Muscle layer of colon (tissue), 2 donors: ENCODE results near the gene APEX1.

ENCODE experiments used
- H3K27ac ChIP-seq: one replicate; pipeline ENCODE4 v1.7.0; 2013; ENCODE audit warnings: low read depth, mild to moderate bottlenecking, low read length, moderate library complexity
- H3K27me3 ChIP-seq, 2 donors: one replicate each; pipeline ENCODE4 v1.7.0; 2013; ENCODE audit warnings: low read length in 2 of 2, mild to moderate bottlenecking in 2 of 2; ENCODE audit not compliant: insufficient read depth in 2 of 2, control insufficient read depth in 1 of 2
- H3K36me3 ChIP-seq: one replicate; pipeline ENCODE4 v1.7.0; 2013; ENCODE audit warnings: mild to moderate bottlenecking, low read length; ENCODE audit not compliant: insufficient read depth
- H3K4me1 ChIP-seq: one replicate; pipeline ENCODE4 v1.7.0; 2013; ENCODE audit warnings: mild to moderate bottlenecking, low read length; ENCODE audit not compliant: insufficient read depth
- H3K4me3 ChIP-seq, 2 donors: one replicate each; pipeline ENCODE4 v1.7.0; 2013; ENCODE audit warnings: low read length in 2 of 2, low read depth in 1 of 2, mild to moderate bottlenecking in 1 of 2, moderate library complexity in 1 of 2
- H3K9ac ChIP-seq: one replicate; pipeline ENCODE4 v1.7.0; 2013; ENCODE audit warnings: low read length
- H3K9me3 ChIP-seq: one replicate; pipeline ENCODE4 v1.7.0; 2013; ENCODE audit warnings: mild to moderate bottlenecking, low read length
- donor health status: abdominal sarcoma.
- donor health status: Adenocarcinoma of cecum.

Gene APEX1

GRCh38 chr14:20421267-20421666, 33.8 kb upstream of the APEX1 start:
- Histone ChIP-seq H3K9me3 (no peaks in the 10 kb centered on the region), H3K36me3 (no peaks in the 10 kb centered on the region), H3K27me3 (no peaks in the 10 kb centered on the region), H3K9ac (no peak overlapping the region), H3K4me1 (no peaks in the 10 kb centered on the region), H3K4me3 (no peak overlapping the region), H3K27ac (no peak overlapping the region)

GRCh38 chr14:20422886-20423285, 32.1 kb upstream of the APEX1 start:
- H3K27me3 ChIP-seq: no peaks in the 10 kb centered on the region
- no peak overlapping the region for H3K9ac ChIP-seq
- H3K4me3 ChIP-seq: no peak overlapping the region
- no peaks in the 10 kb centered on the region for H3K36me3 ChIP-seq
- H3K4me1 ChIP-seq: no peaks in the 10 kb centered on the region
- H3K27ac ChIP-seq: no peak overlapping the region
- H3K9me3 ChIP-seq: no peaks in the 10 kb centered on the region

- Histone ChIP-seq H3K9ac (no peak overlapping the region), H3K4me1 (no peaks in the 10 kb centered on the region), H3K36me3 (no peaks in the 10 kb centered on the region), H3K27me3 (no peaks in the 10 kb centered on the region), H3K27ac (no peak overlapping the region), H3K9me3 (no peaks in the 10 kb centered on the region), H3K4me3 (no peak overlapping the region)
Observed at GRCh38 chr14:20424851-20425250, 30.2 kb upstream of the APEX1 start.

- Histone ChIP-seq H3K4me1 (no peaks in the 10 kb centered on the region), H3K9ac (no peak overlapping the region), H3K36me3 (no peaks in the 10 kb centered on the region), H3K9me3 (no peaks in the 10 kb centered on the region), H3K27ac (no peak overlapping the region), H3K27me3 (no peaks in the 10 kb centered on the region), H3K4me3 (no peak overlapping the region)
Observed at GRCh38 chr14:20427231-20428009, 27.6 kb upstream of the APEX1 start.

- Histone ChIP-seq H3K4me1 (no peaks in the 10 kb centered on the region), H3K27ac (no peak overlapping the region), H3K4me3 (no peak overlapping the region), H3K27me3 (no peaks in the 10 kb centered on the region), H3K36me3 (no peaks in the 10 kb centered on the region), H3K9me3 (no peaks in the 10 kb centered on the region), H3K9ac (no peak overlapping the region)
Observed at GRCh38 chr14:20428010-20428365, 27.0 kb upstream of the APEX1 start.

GRCh38 chr14:20428802-20429201, 26.2 kb upstream of the APEX1 start:
- Histone ChIP-seq H3K36me3 (no peaks in the 10 kb centered on the region), H3K4me1 (no peaks in the 10 kb centered on the region), H3K4me3 (no peak overlapping the region), H3K27me3 (no peaks in the 10 kb centered on the region), H3K27ac (no peak overlapping the region), H3K9me3 (no peaks in the 10 kb centered on the region), H3K9ac (no peak overlapping the region)

GRCh38 chr14:20429801-20430669, 25.0 kb upstream of the APEX1 start:
- no peaks in the 10 kb centered on the region for H3K9me3 ChIP-seq
- peaks cover 0 to 2% of the 10 kb centered on the region in 2 donors for H3K27me3 ChIP-seq
- H3K27ac ChIP-seq: no peak overlapping the region
- H3K4me3 ChIP-seq: no peak overlapping the region
- no peaks in the 10 kb centered on the region for H3K36me3 ChIP-seq
- no peak overlapping the region for H3K9ac ChIP-seq
- no peaks in the 10 kb centered on the region for H3K4me1 ChIP-seq

GRCh38 chr14:20434701-20435581, 20.1 kb upstream of the APEX1 start:
- Histone ChIP-seq H3K4me3 (peak overlapping the region in 1 of 2 donors; percentile 39), H3K27me3 (peaks cover 0 to 7% of the 10 kb centered on the region in 2 donors), H3K27ac (no peak overlapping the region), H3K36me3 (no peaks in the 10 kb centered on the region), H3K4me1 (no peaks in the 10 kb centered on the region), H3K9me3 (no peaks in the 10 kb centered on the region), H3K9ac (no peak overlapping the region)

- Histone ChIP-seq H3K9me3 (no peaks in the 10 kb centered on the region), H3K9ac (no peak within 1 kb of the TSS), H3K27ac (no peak within 1 kb of the TSS)
Observed at GRCh38 chr14:20435582-20436362, 19.3 kb upstream of the APEX1 start, which contains the start of gene KLHL33. Gene KLHL33, minus strand, starts transcription at chr14:20436166. Its CDS starts 355 bp downstream, at chr14:20435811.

GRCh38 chr14:20436363-20436755, 18.7 kb upstream of the APEX1 start:
- Histone ChIP-seq H3K9me3 (no peaks in the 10 kb centered on the region), H3K4me1 (no peaks in the 10 kb centered on the region), H3K9ac (no peak overlapping the region), H3K27me3 (peaks cover 0 to 7% of the 10 kb centered on the region in 2 donors), H3K4me3 (no peak overlapping the region), H3K36me3 (no peaks in the 10 kb centered on the region), H3K27ac (no peak overlapping the region)

More at GRCh38 chr14:20435582-20436362, 19.3 kb upstream of the APEX1 start, which contains the start of gene KLHL33:
- peaks cover 0 to 7% of the 10 kb centered on the region in 2 donors for H3K27me3 ChIP-seq
- peak within 1 kb of the TSS in 1 of 2 donors; percentile 39 for H3K4me3 ChIP-seq
- H3K4me1 ChIP-seq: no peaks in the 10 kb centered on the region
- H3K36me3 ChIP-seq: no peaks in the 10 kb centered on the region
